Stimulated activated CD4-positive, alpha-beta T cell treated with anti-CD3 and anti-CD28 coated beads, Interleukin-2, amount 100 ng/mL, for 4 hours (primary cell): ENCODE results near the gene RPS18.
A peak's percentile ranks its signal among the peaks of the same experiment; 100 is the strongest.

Experiments
- DNase-seq: peaks from one replicate; pipeline ENCODE4 v3.0.0-alpha.2; 2020; ENCODE audit warnings: low read depth

The RPS18 gene

GRCh38 chr6:33314943-33315792, 43.3 kb downstream of the RPS18 start:
- DNase-seq = no peak

DNA sequence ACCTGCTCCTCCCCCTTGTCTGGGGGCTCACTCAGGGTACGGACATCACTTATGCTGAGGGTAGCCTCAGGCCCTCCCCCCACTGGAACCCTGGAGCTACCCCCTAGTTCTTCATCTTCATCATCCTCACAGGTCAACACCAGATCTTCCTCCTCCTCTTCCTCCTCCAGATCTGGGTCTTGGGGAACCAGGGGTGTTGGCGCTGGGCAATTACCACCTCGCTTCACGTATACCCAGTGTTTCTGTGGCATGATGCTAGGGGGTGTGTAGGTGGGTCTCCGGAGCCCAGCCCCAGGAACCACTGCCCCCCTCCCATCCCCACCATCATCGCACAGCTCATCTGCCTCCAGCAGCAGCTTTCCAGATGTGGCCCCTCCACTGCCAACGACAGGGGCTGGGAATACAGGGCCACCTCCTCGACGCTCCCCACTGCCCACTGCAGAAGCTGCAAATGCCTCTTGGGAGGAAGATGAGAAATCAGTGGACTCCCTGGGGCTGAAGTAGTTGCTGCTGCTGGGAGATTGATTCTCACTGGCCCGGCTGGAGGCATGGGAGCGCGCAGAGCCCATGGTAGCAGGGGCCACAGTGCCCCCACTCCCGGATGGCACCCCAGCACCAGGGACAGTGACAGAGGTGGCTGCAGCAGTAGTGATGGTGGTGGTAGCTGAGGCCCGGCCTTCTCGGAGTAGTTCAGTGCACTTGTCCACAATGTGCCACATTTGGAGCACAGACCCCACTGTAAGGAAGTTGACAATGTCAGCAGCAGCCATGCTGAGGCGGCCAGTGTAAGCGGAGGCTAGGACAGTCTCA, 44.1 kb downstream of the RPS18 start:
- no peak for DNase-seq

DNA sequence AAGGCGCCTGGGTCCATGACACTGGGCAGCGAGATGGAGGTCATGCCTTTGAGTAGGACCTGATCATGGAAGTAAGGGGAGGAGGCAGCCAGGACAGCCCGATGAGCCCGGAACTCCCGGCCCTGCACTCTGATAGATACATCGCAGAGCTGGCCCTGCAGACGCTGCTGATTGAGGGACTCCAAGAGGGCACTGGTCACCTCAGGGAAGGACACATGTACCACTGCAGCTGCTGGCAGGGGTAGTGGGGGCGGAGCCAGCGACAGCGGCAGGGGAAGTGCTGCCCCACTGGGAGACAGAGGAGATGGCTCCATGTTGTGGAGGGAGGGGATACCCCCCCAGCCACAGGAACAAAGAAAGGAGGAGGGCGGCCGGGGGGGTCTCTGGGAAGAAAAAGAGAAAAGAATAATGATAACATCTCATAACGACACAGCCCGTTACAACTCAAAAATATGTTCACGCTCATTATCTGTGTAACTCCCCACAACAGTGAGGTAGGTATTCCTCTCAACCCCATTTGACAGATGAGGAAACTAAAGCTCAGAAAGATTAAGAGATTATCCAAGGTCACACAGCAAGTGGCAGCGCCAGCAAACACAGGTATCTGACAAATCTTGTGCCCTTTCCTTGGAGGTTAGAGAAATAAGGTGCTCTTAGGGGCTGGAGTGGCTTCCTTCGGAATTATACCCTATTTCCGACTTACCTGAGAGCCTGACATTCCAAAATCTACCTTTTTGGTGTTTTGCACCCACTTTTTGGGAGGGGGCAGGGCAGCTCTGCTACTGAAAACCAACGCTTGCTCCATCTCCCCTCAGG, 44.9 kb downstream of the RPS18 start:
- DNase-seq = no peak

DNA sequence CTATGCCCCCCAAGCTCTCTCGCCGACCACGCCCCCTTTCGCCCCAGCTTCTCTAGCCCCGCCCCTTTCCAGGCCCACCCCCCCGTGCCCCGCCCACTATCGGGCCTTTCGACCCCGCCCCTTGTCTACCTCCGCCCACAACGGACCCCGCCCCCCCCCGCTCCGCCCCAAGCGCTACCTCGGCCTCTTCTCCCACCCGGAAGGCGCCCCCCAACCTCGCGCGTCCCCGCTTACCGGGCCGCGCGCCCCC, 45.5 kb downstream of the RPS18 start:
- no peak for DNase-seq

GRCh38 chr6:33317669-33318425, 46.0 kb downstream of the RPS18 start, which contains the start of gene ZBTB22:
Gene ZBTB22, minus strand, starts transcription at chr6:33317744. Its CDS starts 828 bp downstream, at chr6:33316916.
- DNase-seq = peak; percentile 89

- no peak for DNase-seq
These were observed 46.7 kb downstream of the RPS18 start for GRCh38 chr6:33318426-33319073.

- DNase-seq = no peak
These were observed 48.1 kb downstream of the RPS18 start for GRCh38 chr6:33319939-33320314.

DNA sequence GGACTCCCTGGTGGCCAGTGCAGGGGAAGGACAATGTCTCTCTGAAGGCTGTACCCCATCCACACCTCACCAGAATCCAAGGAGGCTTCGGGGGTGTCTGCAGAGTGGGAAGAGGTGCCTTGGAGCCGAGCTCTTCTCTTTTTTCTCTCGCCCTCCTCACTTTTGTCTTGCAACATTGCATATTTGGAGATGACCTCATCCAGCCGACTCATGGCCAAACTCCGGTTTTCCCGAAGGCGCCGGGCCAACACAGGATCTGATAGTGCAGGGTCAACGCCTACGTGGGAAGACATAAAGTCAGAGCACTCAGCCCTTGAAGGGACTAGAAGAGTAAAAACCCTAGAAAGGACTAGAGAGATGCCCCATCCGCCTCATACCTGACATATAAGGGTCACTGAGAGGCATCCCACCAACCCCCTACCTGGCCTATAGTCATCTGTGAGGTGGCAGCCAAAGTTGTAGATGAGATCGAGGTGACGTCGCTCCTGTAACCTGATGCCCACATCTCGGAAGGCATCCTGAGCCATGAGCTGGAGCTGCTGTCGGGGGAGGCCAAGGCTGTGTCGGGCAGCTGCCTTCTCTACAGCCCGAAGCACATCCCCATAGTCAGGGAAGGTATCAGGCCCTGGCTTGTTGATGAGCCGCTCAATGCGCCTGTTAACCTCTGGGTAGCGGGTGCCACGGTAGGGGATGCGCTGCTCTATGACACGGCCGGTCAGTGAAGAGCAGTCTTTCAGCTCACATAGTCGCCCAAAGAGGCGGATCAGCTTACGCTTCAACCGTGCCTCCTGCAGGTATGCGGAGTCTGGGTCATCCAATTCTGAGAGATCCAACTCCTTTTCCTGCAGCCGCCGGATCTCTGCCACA, 48.7 kb downstream of the RPS18 start:
- no peak for DNase-seq

DNA sequence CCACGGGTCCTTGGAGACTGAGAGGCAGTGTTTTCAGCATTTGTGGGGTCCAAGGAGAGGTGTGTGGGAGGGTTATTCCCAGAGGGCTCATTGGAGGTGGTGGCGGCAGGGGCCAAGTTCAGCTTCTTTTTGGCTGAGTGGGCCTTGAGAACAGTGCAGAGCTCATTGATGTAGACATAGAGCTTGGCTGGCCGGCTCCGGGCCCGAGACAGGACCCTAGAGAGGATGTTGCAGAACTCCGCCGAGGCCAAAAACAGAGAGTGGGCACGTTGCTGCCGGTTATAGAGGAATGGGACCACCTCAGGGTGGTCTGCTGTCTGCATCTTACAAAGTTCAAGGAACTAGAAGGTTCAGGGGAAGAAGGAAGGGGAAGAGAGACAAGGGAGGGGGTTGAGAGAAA, 49.4 kb downstream of the RPS18 start:
- DNase-seq = no peak

GRCh38 chr6:33323623-33323948, 51.7 kb downstream of the RPS18 start:
- DNase-seq = no peak

DNA sequence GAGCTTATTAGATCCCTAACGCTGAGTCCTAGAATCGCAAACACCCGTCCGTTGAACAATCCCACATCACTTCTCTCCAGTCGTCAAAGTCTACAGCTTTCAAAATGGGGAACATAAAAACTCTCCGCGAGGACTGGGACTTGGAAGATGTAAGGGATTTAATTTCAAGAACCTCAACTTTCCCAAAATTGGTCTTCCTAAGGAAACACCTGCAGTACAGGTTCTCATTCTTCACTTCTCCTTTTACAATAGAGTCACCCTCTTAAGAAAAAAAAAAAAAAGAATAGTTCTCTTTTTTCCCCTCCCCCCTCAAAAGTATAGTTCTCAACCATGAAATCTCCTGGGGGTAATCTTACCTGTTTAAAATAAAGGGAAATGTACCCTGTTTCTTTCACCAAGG, 52.2 kb downstream of the RPS18 start:
- no peak for DNase-seq
